OCI-LY3 (cell line): ENCODE data around the gene MRPL21.

Source experiments
- CTCF ChIP-seq: fragments of 200-600, 300-600 bp; sonication (generic); IDR thresholded peaks from 2 replicates; pipeline ENCODE4 v1.5.1; 2014; ENCODE audit warnings: antibody characterized with exemption, low read length, low read depth
- EZH2phosphoT487 ChIP-seq: fragments of 200-600 bp; shearing (Covaris generic); IDR thresholded peaks from 2 replicates; pipeline ENCODE4 v1.6.1; 2018; ENCODE audit warnings: antibody characterized with exemption, mixed run types, low read depth

DNA sequence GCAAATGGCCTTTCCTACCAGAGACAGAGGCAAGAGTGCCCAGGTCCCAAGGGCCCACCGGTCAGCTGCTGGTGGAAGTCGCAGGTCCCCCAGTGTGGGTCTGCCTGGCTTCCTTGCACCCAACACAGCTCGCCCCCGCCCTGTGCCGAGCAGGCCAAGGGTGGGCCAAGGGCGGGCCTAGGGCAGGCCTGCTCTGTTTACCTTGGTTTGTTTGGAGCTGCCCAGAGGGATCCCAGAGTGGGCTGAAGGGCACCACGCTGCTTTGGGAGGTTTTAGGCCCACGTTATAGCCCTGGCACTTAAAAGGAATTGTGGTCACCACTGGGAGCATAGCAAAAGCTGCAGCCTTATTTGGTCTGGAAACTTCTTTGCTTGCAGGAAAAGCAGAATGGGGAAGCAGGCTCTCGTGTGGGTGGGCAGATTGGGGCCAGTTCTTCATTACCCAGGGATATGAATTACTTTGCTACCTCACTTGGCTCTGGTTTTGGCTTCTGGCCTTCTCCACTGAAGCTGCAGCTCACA, 39.2 kb upstream of the MRPL21 start:
- TF ChIP-seq CTCF = no peak
- no peak for TF ChIP-seq EZH2phosphoT487
